ENCODE data around the gene KCNMA1. TPM values are rescaled to one million over a fixed set of nuclear protein-coding genes. Genes with fewer than 3 reads are reported as not detected.

KCNMA1 gene
- polyA plus RNA-seq, 1 experiment = 21.4 TPM

- H3K27me3 ChIP-seq (ENCODE audit: control insufficient read depth, insufficient read depth, low read length) = no peaks in the 10 kb centered on the region
- DNase-seq (ENCODE audit: low read depth) = no peak
- CTCF ChIA-PET = no interaction called here
- no peaks in the 10 kb centered on the region for H3K36me3 ChIP-seq (ENCODE audit: control insufficient read depth, insufficient read depth, low read length)
- H3K4me3 ChIP-seq (ENCODE audit: low read depth, low read length) = no peak overlapping the region
- no peak for TF ChIP-seq CTCF (IDR thresholded peaks at IDR 0.05; ENCODE audit: insufficient read depth, low read depth, low read length)
- POLR2A ChIA-PET = no interaction called here
Observed at GRCh38 chr10:77308084-77308732, 329.4 kb downstream of the KCNMA1 start.

GRCh38 chr10:77306666-77307065 lies 330.9 kb downstream of the KCNMA1 start:
- no peak for TF ChIP-seq CTCF (IDR thresholded peaks at IDR 0.05; ENCODE audit: insufficient read depth, low read depth, low read length)
- POLR2A ChIA-PET = no interaction called here
- CTCF ChIA-PET = interaction anchor here (0.9 to 2.4 kb wide), 4 partner anchors 8 to 337 kb away, joined by 3 to 9 read pairs (median 4); no protein-coding TSS in a partner anchor

GRCh38 chr10:77305650-77306632 lies 331.7 kb downstream of the KCNMA1 start:
- no peak for DNase-seq (ENCODE audit: low read depth)
- no peaks in the 10 kb centered on the region for H3K27me3 ChIP-seq (ENCODE audit: control insufficient read depth, insufficient read depth, low read length)
- ChIA-PET POLR2A (no interaction called here), CTCF (interaction anchor here (0.6 to 2.4 kb wide), 6 partner anchors 9 to 337 kb away, joined by 3 to 9 read pairs (median 3); no protein-coding TSS in a partner anchor)
- TF ChIP-seq CTCF (IDR thresholded peaks at IDR 0.05; ENCODE audit: insufficient read depth, low read depth, low read length) = no peak
- no peaks in the 10 kb centered on the region for H3K36me3 ChIP-seq (ENCODE audit: control insufficient read depth, insufficient read depth, low read length)
- no peak overlapping the region for H3K4me3 ChIP-seq (ENCODE audit: low read depth, low read length)

More at GRCh38 chr10:77306666-77307065, 330.9 kb downstream of the KCNMA1 start:
- H3K27me3 ChIP-seq (ENCODE audit: control insufficient read depth, insufficient read depth, low read length) = no peaks in the 10 kb centered on the region
- no peak overlapping the region for H3K4me3 ChIP-seq (ENCODE audit: low read depth, low read length)
- no peaks in the 10 kb centered on the region for H3K36me3 ChIP-seq (ENCODE audit: control insufficient read depth, insufficient read depth, low read length)
- DNase-seq (ENCODE audit: low read depth) = no peak

- POLR2A ChIA-PET = no interaction called here
- CTCF ChIA-PET = no interaction called here
- DNase-seq (ENCODE audit: low read depth) = no peak
- Histone ChIP-seq H3K27me3 (ENCODE audit: control insufficient read depth, insufficient read depth, low read length) (no peaks in the 10 kb centered on the region), H3K4me3 (ENCODE audit: low read depth, low read length) (no peak overlapping the region), H3K36me3 (ENCODE audit: control insufficient read depth, insufficient read depth, low read length) (no peaks in the 10 kb centered on the region)
- TF ChIP-seq CTCF (IDR thresholded peaks at IDR 0.05; ENCODE audit: insufficient read depth, low read depth, low read length) = no peak
Observed at GRCh38 chr10:77304192-77304591, 333.4 kb downstream of the KCNMA1 start.

GRCh38 chr10:77301305-77301730 lies 336.3 kb downstream of the KCNMA1 start:
- TF ChIP-seq CTCF (IDR thresholded peaks at IDR 0.05; ENCODE audit: insufficient read depth, low read depth, low read length) = no peak
- no peaks in the 10 kb centered on the region for H3K27me3 ChIP-seq (ENCODE audit: control insufficient read depth, insufficient read depth, low read length)
- no peak overlapping the region for H3K4me3 ChIP-seq (ENCODE audit: low read depth, low read length)
- ChIA-PET POLR2A (interaction anchor here (0.5 kb wide), 1 partner anchor 230 kb away, joined by 7 read pairs; no protein-coding TSS in a partner anchor), CTCF (interaction anchor here (0.9 kb wide), 1 partner anchor 127 kb away, joined by 4 read pairs; no protein-coding TSS in a partner anchor)
- DNase-seq (ENCODE audit: low read depth) = peak; percentile 44
- no peaks in the 10 kb centered on the region for H3K36me3 ChIP-seq (ENCODE audit: control insufficient read depth, insufficient read depth, low read length)
